ENCODE measurements around the gene PRAMEF25.
"Not testable (repeated sequence)": the region's sequence is repeated elsewhere in the genome, so short reads cannot be mapped to it uniquely, and the experiment has no call there.

The PRAMEF25 gene

DNA sequence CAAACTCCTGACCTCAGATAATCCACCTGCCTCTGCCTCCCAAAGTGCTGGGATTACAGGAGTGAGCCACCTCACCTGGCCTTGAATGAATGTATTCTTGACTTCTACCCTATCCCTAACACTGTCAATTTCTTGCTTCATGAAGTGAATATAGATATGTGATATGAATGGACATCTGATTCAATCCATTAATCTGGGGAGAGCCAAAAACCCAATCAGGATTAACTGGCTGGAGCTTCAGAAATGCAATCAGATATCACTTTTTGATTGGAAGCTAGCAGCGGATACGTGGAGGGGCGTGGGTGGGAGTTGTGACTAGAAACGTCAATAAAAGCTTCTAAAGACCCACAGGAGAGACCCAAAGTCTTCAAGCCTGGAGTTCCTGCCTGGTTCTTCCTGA, at the start of gene PRAMEF25:
Gene PRAMEF25, plus strand, starts transcription at position 301 of the 400 bp plus-strand sequence. CDS start 2,920 bp downstream, outside the sequence.
- TF ChIP-seq GATA3, GATA2 (IDR thresholded peaks at IDR 0.05; ENCODE audit: low read depth, low read length): not testable (repeated sequence)

DNA sequence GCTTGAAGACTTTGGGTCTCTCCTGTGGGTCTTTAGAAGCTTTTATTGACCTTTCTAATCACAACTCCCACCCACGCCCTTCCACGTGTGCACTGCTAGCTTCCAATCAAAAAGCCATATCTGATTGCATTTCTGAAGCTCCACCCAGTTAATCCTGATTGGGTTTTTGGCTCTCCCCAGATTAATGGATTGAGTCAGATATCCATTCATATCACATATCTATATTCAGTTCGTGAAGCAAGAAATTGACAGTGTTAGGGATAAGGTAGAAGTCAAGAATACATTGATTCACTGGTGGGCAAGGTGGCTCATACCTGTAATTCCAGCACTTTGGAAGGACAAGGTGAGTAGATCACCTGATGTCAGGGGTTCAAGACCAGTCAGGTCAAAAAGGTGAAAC, 14.1 kb upstream of the PRAMEF25 start, which contains the start of gene PRAMEF27:
Gene PRAMEF27, minus strand, starts transcription at position 101 of the 400 bp plus-strand sequence. CDS start 2,916 bp downstream, outside the sequence.
- not testable (repeated sequence) for TF ChIP-seq GATA2, GATA3 (IDR thresholded peaks at IDR 0.05; ENCODE audit: low read depth, low read length)

DNA sequence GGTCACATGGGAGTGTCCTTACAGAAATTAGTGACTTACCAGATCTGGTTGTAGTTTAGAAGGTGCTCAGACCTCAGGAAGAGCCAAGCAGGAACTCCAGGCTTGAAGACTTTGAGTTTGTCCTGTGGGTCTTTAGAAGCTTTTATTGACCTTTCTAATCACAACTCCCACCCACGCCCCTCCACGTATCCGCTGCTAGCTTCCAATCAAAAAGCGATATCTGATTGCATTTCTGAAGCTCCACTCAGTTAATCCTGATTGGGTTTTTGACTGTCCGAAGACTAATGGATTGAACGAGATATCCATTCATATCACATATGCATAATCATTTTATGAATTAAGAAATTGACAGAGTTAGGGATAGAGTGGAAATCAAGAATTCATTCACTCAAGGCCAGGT, 46.2 kb downstream of the PRAMEF25 start, which contains the start of gene HNRNPCL2:
Gene HNRNPCL2, minus strand, starts transcription at position 101 of the 400 bp plus-strand sequence. CDS start 454 bp downstream, outside the sequence.
- TF ChIP-seq GATA2, GATA3 (IDR thresholded peaks at IDR 0.05; ENCODE audit: low read depth, low read length): not testable (repeated sequence)
